GM19025 (cell line): ENCODE measurements around the gene TXNRD2.

Experiments used
- ATAC-seq: cut with Tn5 transposase; IDR thresholded peaks from one replicate; pipeline ENCODE4 v1.9.1; 2021; ENCODE audit warnings: mild to moderate bottlenecking, low read depth, moderate library complexity; ENCODE audit not compliant: unreplicated experiment

The TXNRD2 gene

GRCh38 chr22:19871023-19871844 is 70.4 kb downstream of the TXNRD2 start:
- no peak for ATAC-seq

GRCh38 chr22:19870153-19871022 is 71.2 kb downstream of the TXNRD2 start:
- ATAC-seq: no peak

GRCh38 chr22:19869497-19870152 is 72.0 kb downstream of the TXNRD2 start:
- no peak for ATAC-seq

GRCh38 chr22:19868773-19869471 is 72.7 kb downstream of the TXNRD2 start:
- ATAC-seq: no peak

- no peak for ATAC-seq
Observed at GRCh38 chr22:19868333-19868732, 73.3 kb downstream of the TXNRD2 start.

GRCh38 chr22:19867617-19868016 is 74.0 kb downstream of the TXNRD2 start:
- ATAC-seq: no peak

- ATAC-seq: no peak
Observed at GRCh38 chr22:19866665-19867009, 75.0 kb downstream of the TXNRD2 start.

- no peak for ATAC-seq
Observed at GRCh38 chr22:19865141-19865829, 76.3 kb downstream of the TXNRD2 start.

GRCh38 chr22:19864538-19865106 is 77.0 kb downstream of the TXNRD2 start:
- ATAC-seq: no peak

GRCh38 chr22:19863571-19863970 is 78.0 kb downstream of the TXNRD2 start:
- no peak for ATAC-seq

GRCh38 chr22:19862619-19863246 is 78.9 kb downstream of the TXNRD2 start:
- ATAC-seq: no peak

GRCh38 chr22:19859861-19860510 is 81.6 kb downstream of the TXNRD2 start:
- ATAC-seq: no peak

GRCh38 chr22:19857382-19857781 is 84.2 kb downstream of the TXNRD2 start:
- ATAC-seq: no peak

- no peak for ATAC-seq
Observed at GRCh38 chr22:19855504-19856409, 85.9 kb downstream of the TXNRD2 start.

GRCh38 chr22:19854778-19855503 is 86.7 kb downstream of the TXNRD2 start, which contains the start of the genes GNB1L and RTL10:
GNB1L (minus strand) TSS chr22:19854874; CDS start chr22:19821355, 33,519 bp downstream.
RTL10 (minus strand) TSS chr22:19854874; CDS start chr22:19852261, 2,613 bp downstream.
- ATAC-seq: peak; percentile 86

- ATAC-seq: no peak
Observed at GRCh38 chr22:19853879-19854777, 87.5 kb downstream of the TXNRD2 start.
